HG03378 (cell line): ENCODE measurements around the gene SUPT4H1.

Experiments
- ATAC-seq: cut with Tn5 transposase; IDR thresholded peaks from one replicate; pipeline ENCODE4 v1.9.1; 2021; ENCODE audit warnings: mild to moderate bottlenecking, moderate library complexity; ENCODE audit not compliant: unreplicated experiment

Gene SUPT4H1

GRCh38 chr17:58365185-58365979, 13.4 kb upstream of the SUPT4H1 start:
- no peak for ATAC-seq

- ATAC-seq = no peak
Observed at GRCh38 chr17:58364270-58364942, 12.4 kb upstream of the SUPT4H1 start.

GRCh38 chr17:58363457-58364185, 11.6 kb upstream of the SUPT4H1 start:
- ATAC-seq = no peak

GRCh38 chr17:58362368-58363014, 10.5 kb upstream of the SUPT4H1 start:
- no peak for ATAC-seq

GRCh38 chr17:58360296-58361063, 8.5 kb upstream of the SUPT4H1 start:
- no peak for ATAC-seq

- no peak for ATAC-seq
Observed at GRCh38 chr17:58358408-58359172, 6.6 kb upstream of the SUPT4H1 start.

GRCh38 chr17:58357312-58358297, 5.6 kb upstream of the SUPT4H1 start:
- ATAC-seq = no peak

GRCh38 chr17:58356231-58356630, 4.2 kb upstream of the SUPT4H1 start:
- no peak for ATAC-seq

- no peak for ATAC-seq
Observed at GRCh38 chr17:58354541-58355216, 2.7 kb upstream of the SUPT4H1 start.

- no peak for ATAC-seq
Observed at GRCh38 chr17:58353389-58353825, 1.4 kb upstream of the SUPT4H1 start.

GRCh38 chr17:58352596-58353388, 791 bp upstream of the SUPT4H1 start:
- ATAC-seq = peak; percentile 15

GRCh38 chr17:58351182-58351581, 819 bp downstream of the SUPT4H1 start:
- ATAC-seq = no peak

GRCh38 chr17:58348038-58348437, 4.0 kb downstream of the SUPT4H1 start:
- no peak for ATAC-seq

GRCh38 chr17:58345500-58345899, 6.5 kb downstream of the SUPT4H1 start:
- no peak for ATAC-seq

- peak; percentile 32 for ATAC-seq
Observed at GRCh38 chr17:58344791-58345157, 7.2 kb downstream of the SUPT4H1 start.

GRCh38 chr17:58344047-58344790, 7.8 kb downstream of the SUPT4H1 start:
- ATAC-seq = peak; percentile 72
